ENCODE results near the gene BCAS1. TPM values are rescaled to one million over a fixed set of nuclear protein-coding genes. Genes with fewer than 3 reads are reported as not detected.

BCAS1 gene
- total RNA-seq, 4 donors from 2014 or later = 0.97 to 9.3 (median 4.4) TPM

GRCh38 chr20:54073288-54073687 is 2.9 kb upstream of the BCAS1 start:
- Histone ChIP-seq H3K9me3 (no peaks in the 10 kb centered on the region), H3K36me3 (no peaks in the 10 kb centered on the region), H3K4me3 (no peak overlapping the region), H3K27ac (no peak overlapping the region), H3K27me3 (no peaks in the 10 kb centered on the region), H3K4me1 (peaks cover 0 to 20% (median 0%) of the 10 kb centered on the region in 3 donors)
- no peak for TF ChIP-seq POLR2A (IDR thresholded peaks at IDR 0.05)
- TF ChIP-seq, protein P1, sequence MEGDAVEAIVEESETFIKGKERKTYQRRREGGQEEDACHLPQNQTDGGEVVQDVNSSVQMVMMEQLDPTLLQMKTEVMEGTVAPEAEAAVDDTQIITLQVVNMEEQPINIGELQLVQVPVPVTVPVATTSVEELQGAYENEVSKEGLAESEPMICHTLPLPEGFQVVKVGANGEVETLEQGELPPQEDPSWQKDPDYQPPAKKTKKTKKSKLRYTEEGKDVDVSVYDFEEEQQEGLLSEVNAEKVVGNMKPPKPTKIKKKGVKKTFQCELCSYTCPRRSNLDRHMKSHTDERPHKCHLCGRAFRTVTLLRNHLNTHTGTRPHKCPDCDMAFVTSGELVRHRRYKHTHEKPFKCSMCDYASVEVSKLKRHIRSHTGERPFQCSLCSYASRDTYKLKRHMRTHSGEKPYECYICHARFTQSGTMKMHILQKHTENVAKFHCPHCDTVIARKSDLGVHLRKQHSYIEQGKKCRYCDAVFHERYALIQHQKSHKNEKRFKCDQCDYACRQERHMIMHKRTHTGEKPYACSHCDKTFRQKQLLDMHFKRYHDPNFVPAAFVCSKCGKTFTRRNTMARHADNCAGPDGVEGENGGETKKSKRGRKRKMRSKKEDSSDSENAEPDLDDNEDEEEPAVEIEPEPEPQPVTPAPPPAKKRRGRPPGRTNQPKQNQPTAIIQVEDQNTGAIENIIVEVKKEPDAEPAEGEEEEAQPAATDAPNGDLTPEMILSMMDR (IDR thresholded peaks at IDR 0.05) = no peak
- intact Hi-C loops (cut with DNase I) = no loop called here
- 84 to 90% methylated on average over 9 to 10 of the region's 10 CpGs for WGBS, 2 donors
- DNase-seq = no peak

GRCh38 chr20:54069501-54069971 is 858 bp downstream of the BCAS1 start:
- Histone ChIP-seq H3K9me3 (no peaks in the 10 kb centered on the region), H3K4me3 (peak overlapping the region in 3 of 4 donors; percentile 15 to 22 (median 19)), H3K27ac (peak overlapping the region in 3 of 4 donors; percentile 4 to 66 (median 55)), H3K27me3 (no peaks in the 10 kb centered on the region), H3K4me1 (peaks cover 0 to 31% (median 0%) of the 10 kb centered on the region in 3 donors), H3K36me3 (no peaks in the 10 kb centered on the region)
- TF ChIP-seq POLR2A (IDR thresholded peaks at IDR 0.05) = no peak
- TF ChIP-seq, protein P1 (IDR thresholded peaks at IDR 0.05) = no peak
- WGBS, 2 donors = 82 to 87% methylated on average over 8 to 9 of the region's 9 CpGs
- intact Hi-C loops (cut with DNase I) = no loop called here
- DNase-seq = no peak

DNA sequence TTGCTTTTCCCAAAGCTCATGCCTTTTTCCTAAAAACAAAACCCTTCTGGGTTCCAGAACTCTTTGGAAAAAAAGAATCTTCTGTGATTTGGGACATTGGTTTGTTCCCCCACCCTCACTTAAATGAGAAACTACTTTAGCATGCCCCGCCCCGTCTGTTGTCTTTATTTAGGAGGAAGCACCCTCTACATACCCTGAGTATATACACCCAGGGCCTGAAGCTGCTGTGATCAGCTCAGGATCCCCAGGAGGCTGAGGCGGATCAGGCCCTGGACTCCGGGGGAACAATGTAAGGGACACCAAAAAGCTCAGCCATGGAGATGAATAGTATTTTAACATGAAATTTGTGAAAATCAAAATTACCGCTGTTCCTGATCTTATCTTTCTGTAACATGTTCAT is 1.4 kb downstream of the BCAS1 start:
- H3K4me3 ChIP-seq = no peak overlapping the region
- peaks cover 0 to 31% (median 0%) of the 10 kb centered on the region in 3 donors for H3K4me1 ChIP-seq
- no peak for TF ChIP-seq POLR2A (IDR thresholded peaks at IDR 0.05)
- TF ChIP-seq, protein P1 (IDR thresholded peaks at IDR 0.05) = no peak
- no peak for DNase-seq
- no peaks in the 10 kb centered on the region for H3K36me3 ChIP-seq
- no peak overlapping the region for H3K27ac ChIP-seq
- WGBS, 2 donors = 82 to 94% methylated on average over 5 of the region's 5 CpGs
- H3K27me3 ChIP-seq = no peaks in the 10 kb centered on the region
- H3K9me3 ChIP-seq = no peaks in the 10 kb centered on the region
- intact Hi-C loops (cut with DNase I) = no loop called here

- peak overlapping the region in 1 of 4 donors; percentile 47 for H3K27ac ChIP-seq
- 63 to 72% methylated on average over 4 to 5 of the region's 5 CpGs for WGBS, 2 donors
- H3K9me3 ChIP-seq = no peaks in the 10 kb centered on the region
- intact Hi-C loops (cut with DNase I) = no loop called here
- no peak for DNase-seq
- TF ChIP-seq POLR2A (IDR thresholded peaks at IDR 0.05) = no peak
- TF ChIP-seq, protein P1 (IDR thresholded peaks at IDR 0.05) = no peak
- no peaks in the 10 kb centered on the region for H3K36me3 ChIP-seq
- peaks cover 0 to 31% (median 0%) of the 10 kb centered on the region in 3 donors for H3K4me1 ChIP-seq
- no peaks in the 10 kb centered on the region for H3K27me3 ChIP-seq
- no peak overlapping the region for H3K4me3 ChIP-seq
Measured at GRCh38 chr20:54068495-54068894, 1.9 kb downstream of the BCAS1 start.

GRCh38 chr20:54067606-54068174 is 2.7 kb downstream of the BCAS1 start:
- Histone ChIP-seq H3K4me1 (peaks cover 0 to 35% (median 0%) of the 10 kb centered on the region in 3 donors), H3K27me3 (no peaks in the 10 kb centered on the region), H3K4me3 (no peak overlapping the region), H3K27ac (peak overlapping the region; percentile 13 to 56 (median 43)), H3K9me3 (no peaks in the 10 kb centered on the region), H3K36me3 (no peaks in the 10 kb centered on the region)
- TF ChIP-seq, protein P1 (IDR thresholded peaks at IDR 0.05) = no peak
- TF ChIP-seq POLR2A (IDR thresholded peaks at IDR 0.05) = no peak
- no peak for DNase-seq
- intact Hi-C loops (cut with DNase I) = no loop called here
- WGBS, 2 donors = 22 to 44% methylated on average over 4 to 5 of the region's 8 CpGs
